Mucosa of descending colon (tissue), 3 donors: ENCODE data around the gene MNAT1. TPM values are rescaled to one million over a fixed set of nuclear protein-coding genes. Genes with fewer than 3 reads are reported as not detected.
"Not testable (repeated sequence)": the region's sequence is repeated elsewhere in the genome, so short reads cannot be mapped to it uniquely, and the experiment has no call there.

Experiments
- ATAC-seq: fragments of 200-7000 bp; cut with Tn5 transposase; one replicate; pipeline ENCODE4 v1.9.1; 2020; ENCODE audit warnings: mild to moderate bottlenecking, moderate library complexity
- DNase-seq, 3 donors: peaks; one replicate each; pipeline ENCODE4 v3.0.0-alpha.2; 2020
- H3K36me3 ChIP-seq: fragments of 200-600 bp; one replicate; pipeline ENCODE4 v1.8.0; 2021; ENCODE audit warnings: low read depth, mild to moderate bottlenecking
- H3K4me1 ChIP-seq: fragments of 200-600 bp; one replicate; pipeline ENCODE4 v1.8.0; 2021; ENCODE audit warnings: low read depth, mild to moderate bottlenecking
- H3K4me3 ChIP-seq: fragments of 200-600 bp; one replicate; pipeline ENCODE4 v1.8.0; 2021; ENCODE audit warnings: mild to moderate bottlenecking
- H3K9me3 ChIP-seq: fragments of 200-600 bp; one replicate; pipeline ENCODE4 v1.8.0; 2021; ENCODE audit warnings: mild to moderate bottlenecking
- CTCF ChIP-seq: fragments of 200-600 bp; IDR thresholded peaks from one replicate; pipeline ENCODE4 v1.8.0; 2022; ENCODE audit warnings: antibody characterized with exemption, mild to moderate bottlenecking
- intact Hi-C, 2 donors: fragments of 100-400 bp; cut with DNase I in 1 of 2; cut with micrococcal nuclease in 1 of 2; formaldehyde crosslinking; loops; one replicate each; pipeline versions ENCODE4 v1.11.0 to v1.11.1; 2022; cut with DNase I, micrococcal nuclease
- total RNA-seq, 3 donors: library from RNA; stranded (reverse); fragmentation: NEBNext Ultra II Directional in 2 of 3; extraction: Animal tissue kit (Norgen Biotek cat#: 25700) in 2 of 3; gene quantifications; one replicate each; pipeline versions ENCODE4 v1.2.1 to v1.2.4, GENCODE V29; 2021 to 2023
- donor health status: DM: no; HTN: no; CAD: no; lungs with moderate emphysema.
- donor health status: DM: no; HTN: no; CAD: no.
- donor health status: DM: no; HTN: yes; CAD: no.

Gene MNAT1
- total RNA-seq, 3 donors from 2014 or later = 13.4 to 19.8 (median 14.3) TPM

DNA sequence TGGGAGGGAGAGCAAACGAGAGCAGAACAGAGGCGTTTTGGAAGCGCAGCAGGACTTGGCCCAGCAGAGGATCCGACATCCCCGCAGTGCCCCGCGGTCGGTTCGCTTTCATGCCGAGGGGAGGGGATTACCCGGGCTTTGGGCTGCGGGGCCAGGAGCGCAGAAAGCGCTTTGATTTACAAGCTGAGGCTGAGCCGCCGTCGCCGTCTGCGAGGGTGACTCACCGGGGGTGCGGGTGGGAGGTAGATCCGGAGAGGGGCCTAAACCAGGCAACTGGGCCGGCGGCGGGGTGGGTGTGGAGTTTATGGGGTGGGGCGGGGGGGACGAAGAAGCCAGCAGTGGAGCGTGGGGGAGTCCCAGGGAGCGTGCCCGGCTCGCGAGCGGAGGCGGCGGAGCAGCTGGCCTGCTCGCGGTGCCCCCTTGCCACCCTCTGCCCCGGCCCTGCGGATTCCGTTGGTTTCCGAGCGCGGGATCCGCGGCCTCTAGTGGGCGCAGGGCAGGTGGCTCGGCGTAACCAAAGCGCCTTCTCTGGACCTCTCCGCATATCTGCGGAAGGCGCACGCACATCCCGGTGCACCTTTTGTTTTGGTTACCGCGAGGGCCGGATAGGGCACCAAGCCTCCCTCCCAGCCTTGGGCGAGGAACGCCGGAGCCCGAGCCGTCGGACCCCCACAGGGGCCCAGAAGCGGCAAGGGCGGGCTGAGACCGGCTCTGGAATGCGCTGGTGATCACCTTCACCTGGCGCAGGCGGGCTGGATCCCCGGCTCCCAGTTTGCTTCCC, 13.0 kb upstream of the MNAT1 start:
- Histone ChIP-seq H3K4me3 (no peak overlapping the region), H3K4me1 (peaks cover 21% of the 10 kb centered on the region), H3K9me3 (no peaks in the 10 kb centered on the region), H3K36me3 (no peaks in the 10 kb centered on the region)
- intact Hi-C loops = no loop called here
- ATAC-seq = peak; percentile 61
- DNase-seq = peak in 2 of 3 donors; percentile 44 to 50
- TF ChIP-seq CTCF = no peak

- TF ChIP-seq CTCF = no peak
- no peaks in the 10 kb centered on the region for H3K9me3 ChIP-seq
- no peaks in the 10 kb centered on the region for H3K36me3 ChIP-seq
- H3K4me1 ChIP-seq = peaks cover 21% of the 10 kb centered on the region
- H3K4me3 ChIP-seq = no peak overlapping the region
- intact Hi-C loops = no loop called here
- DNase-seq (no peak), ATAC-seq (no peak)
Observed at GRCh38 chr14:60722107-60722356, 12.5 kb upstream of the MNAT1 start.

- intact Hi-C loops = no loop called here
- ATAC-seq (peak; percentile 23), DNase-seq (peak in 1 of 3 donors; percentile 27)
- Histone ChIP-seq H3K4me1 (peaks cover 21% of the 10 kb centered on the region), H3K36me3 (no peaks in the 10 kb centered on the region), H3K4me3 (no peak overlapping the region), H3K9me3 (no peaks in the 10 kb centered on the region)
- no peak for TF ChIP-seq CTCF
Observed at GRCh38 chr14:60722357-60723115, 12.0 kb upstream of the MNAT1 start.

DNA sequence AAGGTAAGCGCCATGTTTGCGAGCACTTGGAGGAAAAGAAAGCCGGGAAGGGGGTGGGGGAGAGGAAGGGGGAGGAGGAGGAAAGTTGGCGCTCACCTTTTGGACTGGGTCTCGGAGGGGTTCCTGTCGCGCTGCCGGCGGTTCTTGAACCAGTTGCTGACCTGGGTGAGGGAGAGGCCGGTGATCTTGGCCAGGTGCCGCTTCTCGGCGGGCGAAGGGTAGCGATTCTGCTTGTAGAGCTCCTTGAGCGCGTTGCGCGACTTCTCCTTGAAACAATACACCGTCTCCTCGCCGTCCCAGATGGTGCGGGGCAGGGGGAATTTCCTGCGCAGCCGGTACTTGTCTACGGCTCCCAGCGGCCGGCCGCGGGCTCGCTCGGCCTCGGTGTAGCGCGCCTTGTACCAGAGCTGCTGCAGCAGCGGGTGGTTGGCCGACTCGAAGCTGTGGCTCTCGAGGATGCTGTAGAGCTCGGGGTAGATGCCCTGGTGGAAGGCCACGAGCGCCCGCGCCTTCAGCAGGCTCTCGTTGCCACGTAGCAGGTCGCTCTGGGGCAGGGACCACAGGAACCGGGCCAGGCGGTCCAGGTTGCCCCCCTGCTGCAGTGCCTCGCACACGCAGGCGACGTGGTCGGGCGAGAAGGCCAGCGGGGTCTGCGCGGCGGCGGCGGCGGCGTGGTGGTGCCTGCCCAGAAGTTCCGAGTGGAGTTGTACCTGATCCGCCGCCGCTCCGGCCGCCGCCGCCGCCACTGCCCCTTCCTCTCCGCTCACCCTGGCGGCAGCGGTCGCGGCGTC, 11.2 kb upstream of the MNAT1 start:
- peak; percentile 65 for ATAC-seq
- no peaks in the 10 kb centered on the region for H3K9me3 ChIP-seq
- no peaks in the 10 kb centered on the region for H3K36me3 ChIP-seq
- peak; percentile 24 to 50 (median 41) for DNase-seq
- TF ChIP-seq CTCF = no peak
- intact Hi-C loops = no loop called here
- peak overlapping the region; percentile 1 for H3K4me3 ChIP-seq
- peaks cover 21% of the 10 kb centered on the region for H3K4me1 ChIP-seq

DNA sequence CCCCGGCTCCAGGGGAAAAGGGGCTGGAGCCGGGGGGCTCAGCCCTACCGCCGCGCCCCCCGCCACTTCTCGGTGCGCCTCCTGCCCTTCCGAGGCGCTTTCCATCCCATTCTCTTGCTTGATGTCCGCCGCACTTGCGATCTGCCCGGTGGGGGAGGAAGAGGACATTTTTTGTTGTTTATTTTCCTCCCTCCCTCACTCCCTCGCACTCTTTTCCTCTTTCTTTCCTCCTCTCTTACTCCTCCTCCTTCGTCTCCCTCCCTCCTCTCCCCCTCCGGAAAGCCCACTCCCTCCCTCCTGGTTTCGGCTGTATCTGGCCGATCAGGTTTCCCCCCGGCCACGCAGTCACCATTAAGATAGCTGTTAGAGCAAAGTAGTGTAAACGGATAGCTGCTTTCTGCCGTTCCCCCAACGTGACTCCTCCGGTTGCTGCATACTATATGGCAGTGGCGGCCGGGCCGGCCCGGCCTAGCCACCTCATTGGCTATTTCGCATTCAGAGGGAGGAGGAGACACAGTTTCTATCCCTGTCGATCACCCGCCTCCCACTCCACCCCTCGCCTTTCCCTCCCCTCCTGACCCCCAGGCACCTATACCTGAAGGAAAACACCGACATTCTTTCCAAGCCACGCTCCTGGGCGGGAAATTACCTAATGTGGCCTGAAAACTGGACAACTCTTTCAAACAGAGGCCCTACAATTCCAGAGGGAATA, 10.5 kb upstream of the MNAT1 start, which contains the start of gene SIX4:
SIX4 (minus strand) TSS at position 445 of the 712 bp plus-strand sequence; CDS start at position 168, 277 bp downstream.
- intact Hi-C loops = no loop called here
- peak; percentile 47 to 60 (median 48) for DNase-seq
- Histone ChIP-seq H3K4me3 (peak within 1 kb of the TSS; percentile 1), H3K9me3 (no peaks in the 10 kb centered on the region), H3K36me3 (no peaks in the 10 kb centered on the region), H3K4me1 (peaks cover 21% of the 10 kb centered on the region)
- peak; percentile 76 for ATAC-seq
- no peak for TF ChIP-seq CTCF

DNA sequence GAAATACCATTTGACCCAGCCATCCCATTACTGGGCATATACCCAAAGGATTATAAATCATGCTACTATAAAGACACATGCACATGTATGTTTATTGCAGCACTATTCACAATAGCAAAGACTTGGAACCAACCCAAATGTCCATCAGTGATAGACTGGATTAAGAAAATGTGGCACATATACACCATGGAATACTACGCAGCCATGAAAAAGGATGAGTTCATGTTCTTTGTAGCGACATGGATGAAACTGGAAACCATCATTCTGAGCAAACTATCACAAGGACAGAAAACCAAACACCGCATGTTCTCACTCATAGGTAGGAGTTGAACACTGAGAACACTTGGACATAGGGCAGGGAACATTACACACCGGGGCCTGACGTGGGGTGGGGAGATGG, 3.3 kb upstream of the MNAT1 start:
- H3K9me3 ChIP-seq, ATAC-seq, H3K4me3 ChIP-seq, H3K36me3 ChIP-seq, H3K4me1 ChIP-seq, DNase-seq, intact Hi-C loops: not testable (repeated sequence)
